HepG2 (cell line): ENCODE measurements around the gene TXNL4A.

ENCODE experiments used
- BORCS8-MEF2B ChIP-seq: sonication (generic); formaldehyde crosslinking; IDR thresholded peaks from 2 replicates; pipeline ENCODE4 v1.8.0; 2022; ENCODE audit warnings: mild to moderate bottlenecking, missing genetic modification reagents
- PAX8 ChIP-seq: sonication (generic); formaldehyde crosslinking; IDR thresholded peaks from 2 replicates; pipeline ENCODE4 v1.8.0; 2022; ENCODE audit warnings: mild to moderate bottlenecking, missing genetic modification reagents, borderline replicate concordance
- SIN3A ChIP-seq: IDR thresholded peaks from 2 replicates; pipeline ENCODE4 v1.6.1; 2011; ENCODE audit warnings: low read depth, mild to moderate bottlenecking, control low read depth, low read length, borderline replicate concordance
- TCF7 ChIP-seq: sonication (generic); IDR thresholded peaks from 2 replicates; pipeline ENCODE4 v1.6.1; 2016; ENCODE audit warnings: antibody characterized with exemption, low read depth
- TF ChIP-seq, protein P1 (sequence below): sonication (generic); formaldehyde crosslinking; IDR thresholded peaks from 2 replicates; pipeline ENCODE4 v1.8.1; 2023; ENCODE audit warnings: mild to moderate bottlenecking, inconsistent platforms, moderate library complexity, missing genetic modification reagents, borderline replicate concordance

DNA sequence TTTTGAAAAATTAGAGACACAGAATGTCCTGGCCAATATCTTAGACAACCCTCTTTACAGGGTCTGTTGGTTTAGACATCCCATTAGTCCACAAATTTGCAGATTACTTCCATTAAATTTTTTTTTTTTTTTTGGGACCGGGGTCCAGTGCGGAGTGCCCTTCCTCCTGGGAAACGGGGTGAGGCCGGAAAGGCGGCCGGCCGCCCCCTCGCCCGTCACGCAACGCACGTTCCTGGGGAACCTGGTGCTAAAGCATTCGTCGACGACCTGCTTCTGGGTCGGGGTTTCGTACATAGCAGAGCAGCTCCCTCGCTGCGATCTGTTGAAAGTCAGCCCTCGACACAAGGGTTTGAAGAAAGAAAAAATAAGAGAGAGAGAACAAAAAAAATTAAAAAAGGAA, 24.4 kb upstream of the TXNL4A start:
- TF ChIP-seq, protein P1, sequence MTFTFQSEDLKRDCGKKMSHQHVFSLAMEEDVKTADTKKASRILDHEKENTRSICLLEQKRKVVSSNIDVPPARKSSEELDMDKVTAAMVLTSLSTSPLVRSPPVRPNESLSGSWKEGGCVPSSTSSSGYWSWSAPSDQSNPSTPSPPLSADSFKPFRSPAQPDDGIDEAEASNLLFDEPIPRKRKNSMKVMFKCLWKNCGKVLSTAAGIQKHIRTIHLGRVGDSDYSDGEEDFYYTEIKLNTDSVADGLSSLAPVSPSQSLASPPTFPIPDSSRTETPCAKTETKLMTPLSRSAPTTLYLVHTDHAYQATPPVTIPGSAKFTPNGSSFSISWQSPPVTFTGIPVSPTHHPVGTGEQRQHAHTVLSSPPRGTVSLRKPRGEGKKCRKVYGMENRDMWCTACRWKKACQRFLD (CRISPR knock-in tag) = no peak
- TF ChIP-seq BORCS8-MEF2B (CRISPR knock-in tag) (no peak), SIN3A (no peak), TCF7 (no peak), PAX8 (CRISPR knock-in tag) (no peak)
